Effector memory CD8-positive, alpha-beta T cell (primary cell): ENCODE measurements around the gene FAS.
"Not testable (repeated sequence)": the region's sequence is repeated elsewhere in the genome, so short reads cannot be mapped to it uniquely, and the experiment has no call there.

ENCODE experiments used
- ATAC-seq: fragments of 150-1000 bp; cut with Tn5 transposase; replicated peaks from 2 replicates; pipeline ENCODE4 v1.10.0; 2021; ENCODE audit warnings: mild to moderate bottlenecking, moderate library complexity
- DNase-seq, 3 experiments: peaks; one replicate each; pipeline ENCODE4 v3.0.0; 2021
- H3K27ac Mint-ChIP-seq, 2 donors: one replicate each; pipeline ENCODE4 v1.8.0; 2022; ENCODE audit warnings: mild to moderate bottlenecking in 2 of 2, mixed read lengths in 2 of 2, moderate library complexity in 2 of 2
- H3K27me3 Mint-ChIP-seq, 2 donors: one replicate each; pipeline ENCODE4 v1.8.0; 2022; ENCODE audit warnings: mixed read lengths in 2 of 2
- H3K36me3 Mint-ChIP-seq: one replicate; pipeline ENCODE4 v1.8.0; 2022; ENCODE audit warnings: mild to moderate bottlenecking, moderate library complexity, mixed read lengths; ENCODE audit not compliant: insufficient read depth
- H3K4me1 Mint-ChIP-seq, 2 donors: one replicate each; pipeline ENCODE4 v1.8.0; 2022; ENCODE audit warnings: low read depth in 2 of 2, mixed read lengths in 2 of 2
- H3K4me3 Mint-ChIP-seq, 2 donors: one replicate each; pipeline ENCODE4 v1.8.0; 2022; ENCODE audit warnings: mild to moderate bottlenecking in 2 of 2, mixed read lengths in 2 of 2, moderate library complexity in 2 of 2
- H3K9me3 Mint-ChIP-seq, 2 donors: one replicate each; pipeline ENCODE4 v1.8.0; 2022; ENCODE audit warnings: mixed read lengths in 2 of 2

Gene FAS

DNA sequence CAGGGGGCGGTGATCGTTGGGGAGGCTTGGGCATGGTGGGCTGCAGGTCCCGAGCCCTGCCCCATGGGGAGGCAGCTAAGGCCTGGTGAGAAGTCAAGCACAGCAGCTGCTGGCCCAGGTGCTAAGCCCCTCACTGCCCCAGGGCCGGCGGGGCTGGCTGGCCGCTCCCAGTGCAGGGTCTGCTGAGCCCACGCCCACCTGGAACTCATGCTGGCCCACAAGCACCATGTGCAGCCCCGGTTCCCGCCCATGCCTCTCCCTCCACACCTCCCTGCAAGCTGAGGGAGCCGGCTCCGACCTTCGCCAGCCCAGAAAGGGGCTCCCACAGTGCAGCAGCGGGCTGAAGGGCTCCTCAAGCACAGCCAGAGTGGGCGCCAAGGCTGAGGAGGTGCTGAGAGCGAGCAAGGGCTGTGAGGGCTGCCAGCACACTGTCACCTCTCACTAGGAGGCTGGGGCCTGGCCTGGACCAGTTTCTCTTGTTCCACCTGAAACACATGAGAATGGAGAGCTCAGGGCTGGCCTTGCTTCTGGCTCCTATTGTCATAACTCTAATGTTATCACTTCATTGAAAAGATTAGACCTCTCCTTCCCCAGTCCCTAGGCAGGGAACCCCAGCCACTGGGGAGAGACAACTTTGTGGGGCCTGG is 28.2 kb downstream of the FAS start:
- not testable (repeated sequence) for H3K27ac Mint-ChIP-seq, DNase-seq, H3K4me3 Mint-ChIP-seq, H3K9me3 Mint-ChIP-seq, ATAC-seq, H3K27me3 Mint-ChIP-seq
- Mint-ChIP-seq H3K36me3 (peaks cover 46% of the 10 kb centered on the region), H3K4me1 (peaks cover 3 to 11% of the 10 kb centered on the region in 2 donors)

DNA sequence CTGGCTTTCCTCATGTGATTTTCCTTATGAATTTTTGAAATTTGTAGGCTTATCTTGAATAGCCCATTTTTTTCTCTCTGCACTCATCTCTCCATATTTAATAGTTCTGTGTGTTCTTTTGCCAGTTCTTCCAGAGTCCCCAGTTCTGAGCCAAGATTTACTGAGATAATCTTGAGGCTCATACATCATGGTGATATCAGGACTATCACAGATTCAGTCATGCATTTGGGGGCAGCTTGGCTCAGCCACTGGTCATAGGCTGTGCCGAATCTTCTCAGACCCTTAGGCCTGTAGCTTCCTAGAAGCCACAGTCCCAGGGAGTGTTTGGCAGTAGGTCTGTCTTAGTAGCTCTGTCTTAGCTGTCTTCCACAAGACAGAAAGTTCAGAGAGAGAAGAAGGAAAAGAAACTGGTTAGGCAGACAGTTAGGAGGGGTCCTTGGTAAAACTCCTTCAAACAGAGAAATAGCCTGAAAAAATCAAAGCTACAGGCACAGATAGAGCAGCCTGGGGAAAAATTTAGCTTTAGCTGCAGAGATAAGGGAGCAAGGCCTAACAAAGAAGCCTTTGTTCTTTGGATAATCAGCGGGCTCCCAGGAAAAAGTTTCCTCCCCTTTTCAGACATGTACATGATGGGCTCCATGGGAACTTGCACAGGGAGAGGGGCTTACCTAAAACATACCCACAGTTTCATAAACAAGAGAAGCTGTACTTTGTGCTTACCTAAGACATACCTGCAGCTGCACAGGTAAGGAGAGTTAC is 29.1 kb downstream of the FAS start:
- no peaks in the 10 kb centered on the region for H3K9me3 Mint-ChIP-seq
- H3K36me3 Mint-ChIP-seq: peaks cover 37% of the 10 kb centered on the region
- H3K4me1 Mint-ChIP-seq: peaks cover 3 to 11% of the 10 kb centered on the region in 2 donors
- ATAC-seq (no peak), DNase-seq (no peak)
- peak overlapping the region in 1 of 2 donors; percentile 56 for H3K27ac Mint-ChIP-seq
- H3K27me3 Mint-ChIP-seq: no peaks in the 10 kb centered on the region
- no peak overlapping the region for H3K4me3 Mint-ChIP-seq

DNA sequence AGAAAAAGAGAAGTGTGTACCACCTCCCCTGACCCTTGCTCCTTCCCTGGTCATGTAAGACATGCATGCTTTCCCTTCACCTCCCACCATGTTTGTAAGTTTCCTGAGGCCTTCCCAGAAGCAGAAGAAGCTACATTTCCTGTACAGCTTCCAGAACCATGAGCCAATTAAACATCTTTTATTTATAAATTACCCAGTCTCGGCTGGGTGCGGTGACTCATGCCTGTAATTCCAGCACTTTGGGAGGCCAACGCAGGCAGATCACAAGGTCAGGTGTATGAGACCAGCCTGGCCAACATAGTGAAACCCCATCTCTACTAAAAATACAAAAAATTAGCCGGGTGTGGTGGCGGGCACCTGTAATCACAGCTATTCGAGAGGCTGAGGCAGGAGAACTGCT is 30.9 kb downstream of the FAS start:
- not testable (repeated sequence) for H3K9me3 Mint-ChIP-seq, DNase-seq, H3K27me3 Mint-ChIP-seq, H3K4me3 Mint-ChIP-seq, H3K27ac Mint-ChIP-seq, ATAC-seq
- H3K36me3 Mint-ChIP-seq: peaks cover 19% of the 10 kb centered on the region
- peaks cover 3 to 11% of the 10 kb centered on the region in 2 donors for H3K4me1 Mint-ChIP-seq

DNA sequence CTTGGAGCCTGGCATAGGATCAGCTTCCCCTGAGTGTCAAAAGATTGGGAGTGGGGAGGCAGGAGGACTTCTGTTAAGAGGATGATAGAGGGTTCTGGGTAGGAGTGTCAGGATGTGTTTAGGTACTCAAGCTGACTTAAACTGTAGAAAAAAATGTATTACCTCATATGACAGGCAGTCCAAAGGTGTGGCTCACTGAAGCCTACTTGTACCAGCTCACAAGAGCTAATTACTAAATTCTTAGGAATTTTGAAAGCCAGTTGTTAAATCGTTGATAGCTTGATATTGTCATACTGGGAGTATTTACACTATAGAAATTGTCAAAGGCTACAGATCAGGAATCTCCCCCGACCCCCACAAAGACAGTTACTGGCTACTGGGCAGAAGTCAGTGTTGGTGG is 32.1 kb downstream of the FAS start:
- Mint-ChIP-seq H3K27me3 (no peaks in the 10 kb centered on the region), H3K36me3 (peaks cover 21% of the 10 kb centered on the region), H3K4me1 (peaks cover 3 to 8% of the 10 kb centered on the region in 2 donors), H3K27ac (peak overlapping the region; percentile 6 to 79), H3K9me3 (no peaks in the 10 kb centered on the region), H3K4me3 (no peak overlapping the region)
- DNase-seq (no peak), ATAC-seq (no peak)

DNA sequence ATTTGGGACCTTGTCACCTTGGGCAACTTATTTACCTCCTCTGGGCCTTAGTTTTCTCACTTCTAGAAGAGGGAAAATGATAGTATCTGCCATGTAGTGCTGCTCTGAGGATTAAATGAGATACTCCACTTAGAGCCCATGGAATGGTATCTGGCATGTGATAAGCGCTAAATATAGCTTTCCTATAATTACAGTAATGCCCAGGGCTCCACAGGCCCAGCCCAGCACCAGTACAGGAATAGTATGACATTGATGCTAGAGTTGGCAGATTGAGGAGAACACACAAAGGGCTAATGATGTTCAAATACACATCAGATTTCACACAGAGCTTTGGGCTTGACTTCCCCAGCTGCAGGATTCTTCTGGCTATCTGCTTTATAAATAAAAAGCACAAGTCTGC is 34.9 kb downstream of the FAS start:
- ATAC-seq: no peak
- no peak for DNase-seq
- Mint-ChIP-seq H3K27ac (peak overlapping the region in 1 of 2 donors; percentile 2), H3K4me1 (peaks cover 3 to 8% of the 10 kb centered on the region in 2 donors), H3K27me3 (no peaks in the 10 kb centered on the region), H3K9me3 (no peaks in the 10 kb centered on the region), H3K4me3 (no peak overlapping the region), H3K36me3 (peaks cover 12% of the 10 kb centered on the region)

DNA sequence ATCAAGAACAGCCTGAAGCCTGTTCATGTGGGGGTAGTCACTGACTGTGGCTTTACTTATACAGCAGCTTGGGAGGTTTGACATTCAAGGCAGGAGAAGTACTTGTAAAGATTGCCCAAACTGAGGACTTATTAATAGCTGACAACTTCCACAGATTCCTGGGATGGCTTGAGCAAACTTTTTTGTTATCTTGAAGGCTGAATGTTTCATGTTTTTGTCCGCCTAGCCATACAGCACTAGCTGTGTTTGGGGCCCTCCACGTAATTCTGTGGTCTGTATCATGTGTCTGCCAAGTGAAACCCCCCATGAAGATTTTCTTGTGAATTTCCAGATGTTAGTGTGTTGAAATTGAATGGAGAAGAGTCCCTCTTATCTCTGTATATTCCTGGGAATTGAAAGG is 38.6 kb downstream of the FAS start:
- no peaks in the 10 kb centered on the region for H3K27me3 Mint-ChIP-seq

DNA sequence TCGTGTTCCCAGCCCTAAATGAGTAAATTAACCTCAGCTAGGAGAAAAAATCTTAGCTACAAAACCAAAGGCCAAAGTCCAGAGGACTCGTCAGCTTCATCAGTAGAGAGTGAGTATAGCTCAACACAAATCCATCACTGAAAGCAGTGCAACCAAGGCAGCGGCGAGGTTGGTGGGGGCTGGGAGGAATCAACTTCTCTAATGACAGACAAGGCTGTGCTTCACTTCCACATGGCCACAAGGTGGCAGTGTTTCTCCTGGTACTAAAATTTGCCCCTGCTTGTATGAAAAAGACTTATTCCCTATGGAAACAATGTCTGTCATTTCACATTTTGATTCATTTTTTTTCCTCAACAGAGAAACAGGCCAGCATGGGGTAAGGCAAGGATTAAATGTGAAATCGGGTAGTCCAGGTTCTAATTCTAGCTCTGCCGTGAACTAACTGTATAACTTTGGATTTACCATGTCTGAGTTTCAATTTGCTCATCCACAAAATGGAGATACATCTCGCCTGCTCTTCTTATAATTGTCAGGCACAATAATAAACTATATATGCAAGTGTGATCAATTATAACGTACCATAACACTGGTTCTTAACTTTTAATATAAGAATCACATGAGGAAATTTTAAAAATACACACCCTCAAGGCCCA is 39.3 kb downstream of the FAS start:
- Mint-ChIP-seq H3K27ac (no peak overlapping the region), H3K27me3 (no peaks in the 10 kb centered on the region), H3K36me3 (peaks cover 7% of the 10 kb centered on the region), H3K4me3 (no peak overlapping the region), H3K9me3 (no peaks in the 10 kb centered on the region), H3K4me1 (peaks cover 3 to 11% of the 10 kb centered on the region in 2 donors)
- ATAC-seq: peak; percentile 81
- DNase-seq: peak; percentile 56 to 61 (median 60)

More for the DNA sequence above, 38.6 kb downstream of the FAS start:
- Mint-ChIP-seq H3K36me3 (peaks cover 7% of the 10 kb centered on the region), H3K4me3 (no peak overlapping the region), H3K4me1 (peaks cover 3 to 12% of the 10 kb centered on the region in 2 donors), H3K27ac (peak overlapping the region; percentile 65 to 66), H3K9me3 (no peaks in the 10 kb centered on the region)
- no peak for DNase-seq
- ATAC-seq: no peak

DNA sequence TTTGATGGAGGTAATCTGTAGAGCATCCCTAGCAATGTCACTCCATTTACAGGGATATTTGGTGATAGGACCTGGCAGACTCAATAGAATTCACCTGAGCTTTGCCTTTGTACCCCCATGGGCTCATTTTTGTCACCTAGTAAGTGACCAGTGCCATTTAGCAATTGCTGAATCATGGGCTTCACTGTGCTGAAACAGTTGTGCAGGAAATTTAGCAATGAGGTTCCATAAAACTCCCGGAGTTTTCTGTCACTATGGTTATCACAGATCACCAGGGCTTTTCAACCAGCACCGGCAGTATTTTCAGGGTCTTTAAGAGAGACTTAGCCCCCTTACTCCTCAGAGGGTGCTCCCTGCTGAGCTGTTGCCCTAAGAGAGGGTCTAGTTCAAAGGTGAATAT is 40.2 kb downstream of the FAS start:
- Mint-ChIP-seq H3K36me3 (peaks cover 7% of the 10 kb centered on the region), H3K4me3 (no peak overlapping the region), H3K4me1 (peaks cover 3 to 8% of the 10 kb centered on the region in 2 donors), H3K27ac (peak overlapping the region in 1 of 2 donors; percentile 30), H3K9me3 (no peaks in the 10 kb centered on the region), H3K27me3 (no peaks in the 10 kb centered on the region)
- DNase-seq (no peak), ATAC-seq (no peak)

DNA sequence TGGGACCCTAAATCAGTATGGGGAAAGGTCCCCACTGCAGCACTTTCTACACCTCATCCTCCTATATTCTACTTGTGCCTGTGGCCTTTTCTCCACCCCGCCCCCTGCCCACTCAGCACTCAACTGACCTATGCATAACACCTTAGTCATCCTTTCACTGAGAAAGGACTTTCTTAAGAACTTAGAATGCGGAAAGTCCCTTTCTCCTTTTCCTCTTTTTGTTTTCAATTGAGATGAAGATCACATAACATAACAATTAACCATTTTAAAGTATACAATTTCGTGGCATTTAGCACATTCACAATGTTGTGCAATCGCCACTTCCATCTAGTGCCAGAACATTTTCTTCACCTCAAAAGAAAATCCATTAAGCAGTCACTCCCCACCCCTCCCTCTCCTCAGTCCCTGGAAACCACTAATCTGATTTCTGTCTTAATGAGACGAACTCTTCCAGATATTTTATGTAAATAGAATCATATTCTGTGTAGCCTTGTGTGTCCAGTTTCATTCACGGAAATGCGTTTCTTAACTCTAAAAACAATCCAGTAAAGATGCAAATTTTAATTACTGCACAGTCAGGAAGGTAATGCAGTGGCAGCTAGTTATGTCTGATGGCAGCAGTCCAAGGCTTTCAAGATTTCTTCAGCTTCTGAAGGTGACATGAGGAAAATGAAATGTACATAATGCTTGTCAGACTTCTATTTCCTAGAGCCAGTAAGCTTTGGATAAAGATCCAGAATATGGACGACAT is 41.7 kb downstream of the FAS start:
- H3K27me3 Mint-ChIP-seq: no peaks in the 10 kb centered on the region
- peaks cover 5% of the 10 kb centered on the region for H3K36me3 Mint-ChIP-seq
- H3K9me3 Mint-ChIP-seq: no peaks in the 10 kb centered on the region
- peak overlapping the region; percentile 5 to 66 for H3K27ac Mint-ChIP-seq
- H3K4me3 Mint-ChIP-seq: no peak overlapping the region
- no peak for DNase-seq
- no peak for ATAC-seq
- peaks cover 3 to 8% of the 10 kb centered on the region in 2 donors for H3K4me1 Mint-ChIP-seq

DNA sequence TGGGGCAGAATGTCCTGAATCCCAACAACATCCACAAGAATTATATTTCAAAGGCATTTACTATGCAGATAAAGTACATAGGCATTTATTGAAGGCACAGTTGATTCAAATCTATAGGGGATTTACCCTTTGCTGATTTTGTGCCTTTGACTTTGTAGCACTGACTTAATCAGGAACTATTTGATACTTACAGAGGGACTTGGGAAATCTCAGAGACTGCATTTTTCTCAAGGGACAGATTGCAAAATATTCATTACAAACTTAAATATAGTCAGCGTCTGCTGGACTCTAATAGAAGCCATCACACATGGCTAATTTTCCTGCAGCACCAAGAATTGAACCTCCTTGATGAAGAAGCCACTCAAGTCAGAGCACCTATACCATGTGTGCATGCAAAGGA is 44.9 kb downstream of the FAS start:
- H3K9me3 Mint-ChIP-seq: no peaks in the 10 kb centered on the region
- no peaks in the 10 kb centered on the region for H3K36me3 Mint-ChIP-seq
- H3K27ac Mint-ChIP-seq: no peak overlapping the region
- H3K4me1 Mint-ChIP-seq: peaks cover 3 to 4% of the 10 kb centered on the region in 2 donors
- no peak overlapping the region for H3K4me3 Mint-ChIP-seq
- H3K27me3 Mint-ChIP-seq: no peaks in the 10 kb centered on the region
- no peak for DNase-seq
- no peak for ATAC-seq

DNA sequence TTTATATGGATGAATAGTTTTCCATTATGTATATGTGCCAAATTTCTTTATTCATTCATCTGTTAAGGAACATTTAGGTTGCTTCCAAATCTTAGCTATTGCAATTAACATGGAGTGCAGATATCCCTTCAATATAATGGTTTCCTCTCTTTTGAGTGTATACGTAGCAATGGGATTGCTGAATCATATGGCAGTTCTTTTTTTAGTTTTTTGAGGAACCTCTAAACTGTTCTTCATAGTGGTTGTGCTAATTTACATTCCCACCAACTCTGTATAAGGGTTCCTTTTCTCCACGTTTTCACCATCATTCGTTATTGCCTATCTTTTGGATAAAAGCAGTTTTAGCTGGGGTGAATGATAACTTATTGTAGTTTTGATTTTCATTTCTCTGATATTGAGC is 46.5 kb downstream of the FAS start:
- H3K27ac Mint-ChIP-seq: no peak overlapping the region
- H3K4me1 Mint-ChIP-seq: peaks cover 2 to 3% of the 10 kb centered on the region in 2 donors
- H3K36me3 Mint-ChIP-seq: no peaks in the 10 kb centered on the region
- no peaks in the 10 kb centered on the region for H3K27me3 Mint-ChIP-seq
- ATAC-seq (no peak), DNase-seq (no peak)
- H3K9me3 Mint-ChIP-seq: no peaks in the 10 kb centered on the region
- H3K4me3 Mint-ChIP-seq: no peak overlapping the region

DNA sequence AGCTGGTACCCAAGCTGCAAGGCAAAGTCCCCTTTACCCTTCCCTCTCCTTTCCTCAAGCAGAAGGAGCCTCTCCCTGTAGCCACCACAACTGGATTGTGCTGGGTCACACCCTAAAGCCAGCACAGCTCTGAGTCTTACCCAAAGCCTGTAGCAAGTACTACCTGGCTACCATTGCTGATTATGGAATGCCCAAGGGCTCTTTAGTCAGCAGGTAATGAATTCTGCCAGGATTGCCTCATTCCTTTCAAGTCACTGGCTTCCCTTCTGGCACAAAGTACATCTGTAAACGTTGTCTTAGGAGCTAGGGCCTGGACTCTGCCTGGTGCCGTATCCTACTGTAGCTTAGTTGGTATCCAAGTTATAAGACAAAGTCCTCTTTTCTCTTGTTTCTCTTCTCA is 52.0 kb downstream of the FAS start:
- ATAC-seq (no peak), DNase-seq (no peak)
- H3K4me3 Mint-ChIP-seq: no peak overlapping the region
- H3K27me3 Mint-ChIP-seq: no peaks in the 10 kb centered on the region
- no peaks in the 10 kb centered on the region for H3K36me3 Mint-ChIP-seq
- H3K9me3 Mint-ChIP-seq: no peaks in the 10 kb centered on the region
- peaks cover 0 to 3% of the 10 kb centered on the region in 2 donors for H3K4me1 Mint-ChIP-seq
- no peak overlapping the region for H3K27ac Mint-ChIP-seq

DNA sequence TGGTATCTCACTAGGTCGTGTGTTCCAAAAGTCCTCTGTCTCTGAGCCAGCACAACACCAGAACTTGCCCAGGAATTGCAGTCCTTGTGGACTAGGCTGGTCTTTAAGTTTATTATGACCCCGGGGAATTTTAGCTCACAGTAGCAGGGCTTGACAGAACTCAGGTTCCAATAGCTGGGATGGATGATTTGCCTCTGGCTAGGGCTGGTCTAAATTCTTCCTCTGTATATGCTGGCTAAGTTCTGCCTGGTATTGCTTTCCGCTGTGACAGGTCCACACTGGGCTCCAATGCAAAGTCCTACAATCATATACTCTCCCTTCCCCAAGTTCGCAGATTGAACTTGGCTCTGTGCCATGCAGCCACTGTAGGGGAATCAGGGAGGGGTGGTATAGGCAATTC is 52.5 kb downstream of the FAS start:
- no peaks in the 10 kb centered on the region for H3K9me3 Mint-ChIP-seq
- ATAC-seq (no peak), DNase-seq (no peak)
- H3K4me3 Mint-ChIP-seq: no peak overlapping the region
- H3K27me3 Mint-ChIP-seq: no peaks in the 10 kb centered on the region
- no peaks in the 10 kb centered on the region for H3K36me3 Mint-ChIP-seq
- no peak overlapping the region for H3K27ac Mint-ChIP-seq
- peaks cover 0 to 3% of the 10 kb centered on the region in 2 donors for H3K4me1 Mint-ChIP-seq
